ENCODE results near the gene UVRAG.

DNA sequence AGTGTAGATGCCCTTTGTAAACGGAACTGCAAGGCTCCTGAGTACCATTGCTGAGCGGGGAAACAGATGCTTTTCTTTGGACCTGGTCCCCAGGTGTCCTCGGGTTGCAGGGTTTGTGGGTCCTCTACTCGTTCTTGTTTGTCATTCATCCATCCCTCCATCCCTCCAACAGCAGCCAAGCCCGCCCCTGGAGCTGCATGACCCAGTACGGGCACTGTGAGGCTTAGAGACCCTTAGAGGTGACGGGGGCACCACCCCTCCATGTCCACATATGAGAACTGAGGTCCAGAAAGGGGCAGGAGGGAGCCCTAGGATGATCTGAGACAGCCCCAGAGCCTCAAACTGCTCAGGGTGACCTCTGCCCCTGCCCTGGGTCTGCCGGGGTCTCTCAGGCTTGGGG, 345.8 kb downstream of the UVRAG start:
- no peak for TF ChIP-seq EZH2 (IDR thresholded peaks at IDR 0.05)
- TF ChIP-seq POLR2AphosphoS5 (IDR thresholded peaks at IDR 0.05; ENCODE audit: borderline replicate concordance, low read depth, low read length) = no peak
- TF ChIP-seq FOXP2 (optimal IDR thresholded peaks at IDR 0.05; ENCODE audit: control extremely low read depth, extremely low read length, insufficient read depth) = no peak
